ENCODE data around the gene ARL14EPL.
"Not testable (repeated sequence)": the region's sequence is repeated elsewhere in the genome, so short reads cannot be mapped to it uniquely, and the experiment has no call there.

Gene ARL14EPL

DNA sequence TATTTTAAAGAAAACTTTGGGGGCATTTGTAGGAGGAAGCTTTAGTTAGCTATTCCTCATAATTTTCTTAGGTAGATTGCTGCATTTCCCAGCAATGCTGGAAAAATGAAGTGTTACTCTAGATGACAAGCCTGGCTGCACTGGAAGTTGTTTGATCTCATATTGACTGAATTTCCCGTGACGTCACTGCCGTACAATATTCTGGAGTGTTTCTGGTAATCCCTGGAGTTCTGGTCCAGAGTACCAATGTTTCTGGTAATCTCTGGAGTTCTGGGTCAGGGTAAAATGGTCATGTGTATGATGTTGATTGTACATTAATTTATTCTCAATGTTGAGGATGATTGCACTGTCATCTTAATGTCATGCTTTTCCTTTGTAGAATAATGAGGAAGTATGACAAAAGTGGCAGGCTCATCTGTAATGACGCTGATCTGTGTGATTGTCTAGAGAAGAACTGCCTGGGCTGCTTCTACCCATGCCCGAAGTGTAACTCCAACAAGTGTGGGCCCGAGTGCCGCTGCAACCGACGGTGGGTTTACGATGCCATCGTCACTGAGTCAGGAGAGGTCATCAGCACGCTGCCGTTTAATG, 26.2 kb downstream of the ARL14EPL start:
- DNase-seq, result no peak

DNA sequence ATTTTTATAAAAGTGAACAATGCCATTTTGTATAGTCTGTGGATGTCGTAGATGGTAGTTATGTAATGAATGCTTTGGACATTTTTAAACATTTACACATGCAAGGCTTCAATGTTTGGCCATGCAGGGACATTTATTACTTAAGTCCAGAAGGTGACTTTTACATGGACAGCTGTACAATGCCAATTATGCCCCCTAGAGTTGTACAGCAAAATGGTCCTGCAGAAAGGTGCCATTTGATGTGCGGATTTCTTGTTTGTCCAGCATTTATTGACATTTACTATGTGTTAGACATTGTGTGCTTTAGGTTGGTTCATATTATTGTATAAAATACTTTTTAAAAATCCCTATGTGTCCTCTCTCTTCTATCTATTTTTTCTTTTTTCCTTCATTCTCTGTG, 30.1 kb downstream of the ARL14EPL start:
- no peak for DNase-seq

DNA sequence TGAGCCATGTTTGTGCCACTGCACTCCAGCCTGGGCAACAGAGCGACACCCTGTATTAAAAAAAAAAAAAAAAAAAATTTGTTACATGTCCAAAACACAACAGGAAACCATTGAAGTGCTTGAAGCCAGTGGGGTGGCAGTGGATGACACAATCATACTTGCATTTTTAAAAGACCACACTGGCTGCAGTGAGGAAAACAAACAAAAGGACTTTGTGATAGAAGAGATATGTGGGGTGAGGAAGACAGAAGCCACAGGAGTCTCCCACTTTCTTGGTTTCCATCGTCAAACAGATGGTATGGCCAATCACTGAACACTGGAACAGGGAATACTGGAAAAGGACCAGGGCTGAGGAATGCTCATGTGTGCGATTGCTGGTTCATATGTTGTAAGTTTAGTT, 31.7 kb downstream of the ARL14EPL start:
- no peak for DNase-seq

- DNase-seq, result peak in 3 of 6 experiments; percentile 4 to 53 (median 27)
Measured at GRCh38 chr5:116068028-116068632, 35.9 kb downstream of the ARL14EPL start.

DNA sequence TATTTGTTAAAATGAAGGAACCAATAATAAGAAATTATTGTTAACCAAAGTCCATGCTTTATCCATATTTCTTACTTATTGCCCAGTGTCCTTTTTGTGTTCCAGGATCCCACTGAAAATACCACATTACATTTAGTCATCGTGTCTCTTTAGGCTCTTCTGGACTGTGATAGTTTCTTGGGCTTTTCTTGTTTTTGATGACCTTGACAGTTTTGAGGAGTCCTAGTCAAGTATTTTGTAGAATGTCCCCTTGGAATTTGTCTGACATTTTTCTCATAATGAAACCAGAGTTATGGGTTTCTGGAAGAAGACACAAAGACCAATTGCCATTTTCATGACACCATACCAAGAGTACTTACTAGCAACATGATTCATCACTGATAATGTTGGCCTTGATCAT, 38.9 kb downstream of the ARL14EPL start:
- DNase-seq, result no peak

DNA sequence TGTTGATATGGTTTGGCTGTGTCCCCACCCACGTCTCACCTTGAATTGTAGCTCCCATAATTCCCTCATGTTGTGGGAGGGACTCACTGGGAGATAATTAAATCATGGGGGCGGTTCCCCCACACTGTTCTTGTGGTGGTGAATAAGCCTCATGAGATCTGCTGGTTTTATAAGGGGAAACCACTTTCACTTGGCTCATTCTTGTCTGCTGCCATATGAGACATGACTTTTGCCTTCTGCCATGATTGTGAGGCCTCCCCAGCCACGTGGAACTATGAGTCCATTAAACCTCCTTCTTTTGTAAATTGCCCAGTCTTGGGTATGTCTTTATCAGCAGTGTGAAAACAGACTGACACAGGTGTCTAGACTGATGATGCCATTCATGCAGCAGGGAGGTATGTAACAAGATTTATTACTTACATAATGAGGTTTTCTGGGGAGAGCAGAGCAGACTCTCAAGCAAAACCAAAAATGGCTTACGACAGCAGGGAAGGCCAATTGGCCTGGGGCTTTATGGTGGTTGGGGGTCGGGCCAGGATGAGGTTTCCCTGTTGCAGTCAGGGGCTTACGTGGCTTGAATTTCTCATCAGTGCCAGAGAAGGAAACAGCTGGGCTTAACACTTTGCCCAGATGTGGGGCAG, 43.0 kb downstream of the ARL14EPL start:
- no peak for DNase-seq

DNA sequence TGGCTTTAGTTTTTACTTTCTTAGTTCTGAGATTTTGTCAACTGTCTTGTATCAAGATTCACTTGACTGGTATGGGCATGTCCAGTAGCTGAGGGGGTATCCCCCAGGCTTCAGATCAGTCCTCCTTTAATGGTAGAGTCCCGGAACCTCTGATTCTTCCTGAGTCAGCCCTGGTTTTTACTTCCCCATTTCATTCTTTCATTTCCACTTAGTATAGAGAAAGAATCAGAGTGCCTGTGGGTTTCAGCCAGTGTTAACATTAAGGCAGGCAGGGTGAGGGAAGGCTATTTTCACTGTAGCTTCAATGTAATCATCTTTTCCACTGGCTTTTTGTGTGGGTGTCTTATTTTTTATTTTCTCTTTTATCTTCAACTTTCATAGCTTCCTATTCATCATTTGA, 44.2 kb downstream of the ARL14EPL start:
- no peak for DNase-seq

GRCh38 chr5:116078199-116078598, 45.9 kb downstream of the ARL14EPL start:
- DNase-seq, result no peak

DNA sequence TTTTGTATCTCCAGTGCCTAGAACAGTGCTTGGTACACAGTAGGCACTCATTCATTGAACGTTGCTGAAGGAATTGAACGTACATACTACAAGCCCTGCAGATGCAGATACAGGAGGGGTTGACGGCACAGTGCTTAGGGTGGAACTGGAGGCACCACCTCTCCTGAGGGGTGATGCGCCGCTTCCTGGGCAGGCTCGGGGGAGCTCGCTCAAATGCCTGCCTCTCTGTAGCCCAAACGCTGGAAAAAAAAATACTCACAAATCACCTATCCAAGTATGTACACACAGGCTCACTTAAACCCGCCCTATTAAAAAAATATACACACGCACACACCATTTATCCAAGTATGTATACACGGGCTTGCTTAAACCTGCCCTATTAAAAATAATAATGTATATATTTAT, 52.0 kb downstream of the ARL14EPL start:
- peak; percentile 3 to 68 (median 20) for DNase-seq

GRCh38 chr5:116084871-116085715, 52.8 kb downstream of the ARL14EPL start, which contains the start of gene COMMD10:
Gene COMMD10, plus strand, starts transcription at chr5:116085025.
- DNase-seq, result peak; percentile 73 to 90 (median 79)

- DNase-seq, result not testable (repeated sequence)
Measured at GRCh38 chr5:116086309-116086708, 54.0 kb downstream of the ARL14EPL start.

DNA sequence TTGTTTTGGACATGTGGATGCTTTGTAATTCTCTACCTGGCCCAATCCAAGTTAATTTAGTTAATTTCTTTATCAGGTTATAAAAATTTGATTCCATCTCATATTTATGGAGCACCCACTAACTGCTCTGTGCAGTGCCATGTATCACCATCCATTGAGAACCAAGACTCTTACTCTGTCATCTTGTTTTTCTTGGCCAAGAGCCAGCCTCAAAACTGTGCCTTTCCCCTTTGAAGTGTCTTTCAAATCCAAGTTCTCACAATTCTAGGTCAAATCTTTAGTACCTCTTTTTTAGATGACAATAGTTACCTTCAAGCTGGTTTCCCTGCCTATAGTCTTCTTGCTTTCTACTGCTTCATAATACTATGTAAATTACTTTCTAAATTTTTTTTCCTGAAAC, 55.8 kb downstream of the ARL14EPL start:
- peak in 1 of 6 experiments; percentile 9 for DNase-seq

DNA sequence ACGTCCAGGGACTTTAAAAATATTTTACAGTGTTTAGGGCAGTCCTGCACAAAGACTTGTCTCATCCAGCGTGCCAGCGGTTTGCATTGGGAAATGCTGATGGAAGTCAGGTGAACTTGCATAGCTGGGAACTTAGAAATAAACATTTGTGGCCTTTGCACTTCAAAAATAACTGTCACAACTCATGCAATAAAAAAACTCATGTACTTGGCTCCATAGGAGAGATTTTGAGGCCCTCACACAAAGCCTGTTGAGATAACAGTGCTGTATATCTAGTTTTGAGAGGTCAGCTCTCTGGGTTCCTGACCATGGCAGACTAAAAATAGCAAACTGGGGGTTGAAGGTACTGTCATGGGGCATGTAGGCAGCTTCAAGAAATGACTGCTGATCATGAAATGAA, 58.0 kb downstream of the ARL14EPL start:
- no peak for DNase-seq

DNA sequence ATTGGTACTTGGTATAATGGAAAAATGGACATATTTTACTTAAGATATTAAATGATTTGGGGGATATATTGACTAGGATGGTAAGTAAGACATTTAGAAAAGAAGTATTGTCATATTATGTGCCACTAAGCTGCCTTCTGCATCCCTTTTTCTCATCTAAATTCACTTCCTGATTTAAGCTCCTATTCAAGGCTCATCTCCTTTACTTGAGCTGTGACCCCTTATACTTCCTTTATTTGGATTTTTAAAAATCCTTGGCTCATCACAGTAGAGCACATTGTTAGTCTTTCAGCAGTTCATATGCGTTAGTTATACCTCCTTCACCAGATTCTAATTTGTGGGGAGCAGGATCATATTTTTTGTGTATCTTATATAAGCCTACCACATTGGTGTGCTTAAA, 59.1 kb downstream of the ARL14EPL start:
- no peak for DNase-seq

DNA sequence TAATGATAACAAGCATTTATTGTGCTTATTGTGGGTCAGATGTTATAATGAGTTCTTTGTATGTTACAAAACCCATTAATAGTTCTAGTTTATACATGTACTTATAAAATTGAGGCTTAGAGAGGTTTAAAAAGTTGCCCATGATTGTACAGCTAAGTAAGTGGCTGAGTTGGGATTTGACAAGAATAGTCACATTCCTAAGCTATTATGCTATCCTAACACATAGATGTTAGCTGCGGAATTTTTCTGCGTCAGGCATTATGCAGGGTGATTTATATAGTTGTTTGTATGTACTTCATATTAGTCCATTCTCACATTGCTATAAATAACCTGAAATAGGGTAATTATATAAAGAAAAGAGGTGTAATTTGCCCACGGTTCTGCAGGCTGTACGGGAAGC, 65.0 kb downstream of the ARL14EPL start:
- DNase-seq, result no peak

DNA sequence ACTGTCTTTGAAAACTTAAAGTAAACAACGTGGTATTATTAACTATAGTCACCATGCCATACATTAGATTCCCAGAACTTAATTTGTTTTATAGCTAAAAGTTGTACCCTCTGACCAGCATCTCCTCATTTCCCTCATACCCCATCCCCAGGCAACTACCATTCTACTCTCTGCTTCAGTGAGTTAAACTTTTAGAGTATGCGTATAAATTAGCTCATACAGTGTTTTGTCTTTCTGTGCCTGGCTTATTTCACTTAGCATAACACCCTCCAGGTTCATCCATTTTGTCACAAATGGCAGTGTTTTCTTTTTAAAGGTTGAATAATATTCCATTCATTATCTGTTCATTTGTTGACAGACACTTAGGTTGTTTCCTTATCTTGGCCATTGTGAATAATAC, 66.7 kb downstream of the ARL14EPL start:
- no peak for DNase-seq

DNA sequence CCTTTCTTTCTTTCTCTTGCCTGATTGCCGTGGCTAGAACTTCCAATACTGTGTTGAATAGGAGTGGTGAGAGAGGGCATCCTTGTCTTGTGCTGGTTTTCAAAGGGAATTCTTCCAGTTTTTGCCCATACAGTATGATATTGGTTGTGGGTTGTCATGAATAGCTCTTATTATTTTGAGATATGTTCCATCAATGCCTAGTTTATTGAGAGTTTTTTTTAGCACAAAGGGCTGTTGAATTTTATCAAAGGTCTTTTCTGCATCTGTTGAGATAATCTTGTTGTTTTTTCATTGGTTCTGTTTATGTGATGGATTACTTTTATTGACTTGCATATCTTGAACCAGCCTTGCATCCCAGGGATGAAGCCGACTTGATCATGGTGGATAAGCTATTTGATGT, 72.7 kb downstream of the ARL14EPL start:
- DNase-seq, result not testable (repeated sequence)

Measured in stimulated activated naive CD4-positive, alpha-beta T cell (primary cell).